IMR-90 (cell line): Measurements from ENCODE around the gene PRICKLE2. TPM values are rescaled to one million over a fixed set of nuclear protein-coding genes. Genes with fewer than 3 reads are reported as not detected.

Experiments
- ATAC-seq: fragments of 200-7000 bp; cut with Tn5 transposase; 2 replicates; pipeline ENCODE4 v1.9.1; 2020; ENCODE audit warnings: low read depth, mild to moderate bottlenecking, moderate library complexity
- BruUV-seq: library from RNA; stranded (reverse); fragments of 400-500 nt; replicated peaks from 2 replicates; lab custom pipeline; 2021; lab: Mats Ljungman, UMichigan
- CTCF ChIA-PET: fragments of 300-600 bp; formaldehyde crosslinking; extraction: SDS; loops from one replicate; lab custom pipeline; 2021; ENCODE audit warnings: antibody characterized with exemption; lab: Yijun Ruan, JAX
- POLR2A ChIA-PET: fragments of 300-600 bp; sonication (Branson Sonifier 250); formaldehyde crosslinking; loops from one replicate; lab custom pipeline; 2022; ENCODE audit warnings: antibody characterized with exemption; ENCODE audit not compliant: unreplicated experiment; lab: Charles Lee
- DNase-seq: peaks from one replicate; pipeline ENCODE4 v3.0.0; 2013
- H2AFZ ChIP-seq: replicated peaks from 2 replicates; pipeline ENCODE3; 2013; ENCODE audit warnings: low read length, mild to moderate bottlenecking; ENCODE audit not compliant: poor library complexity
- H2AK5ac ChIP-seq: 2 replicates; pipeline ENCODE4 v1.6.1; 2013; ENCODE audit warnings: low read depth, low read length, inconsistent platforms
- H2AK9ac ChIP-seq: replicated peaks from 2 replicates; pipeline ENCODE3; 2013; ENCODE audit warnings: mild to moderate bottlenecking, low read depth, low read length, moderate library complexity; ENCODE audit not compliant: poor library complexity
- H2BK120ac ChIP-seq: 2 replicates; pipeline ENCODE4 v1.6.1; 2013; ENCODE audit warnings: low read depth, low read length, inconsistent platforms
- H2BK15ac ChIP-seq: 3 replicates; pipeline ENCODE4 v1.6.1; 2013; ENCODE audit warnings: low read depth, low read length, inconsistent platforms
- H2BK20ac ChIP-seq: 2 replicates; pipeline ENCODE4 v1.6.1; 2013; ENCODE audit warnings: low read depth, mild to moderate bottlenecking, inconsistent platforms, low read length, moderate library complexity
- H2BK5ac ChIP-seq: 2 replicates; pipeline ENCODE4 v1.6.1; 2013; ENCODE audit warnings: mild to moderate bottlenecking, low read depth, low read length, inconsistent platforms; ENCODE audit not compliant: poor library complexity, severe bottlenecking
- H3K14ac ChIP-seq: replicated peaks from 2 replicates; pipeline ENCODE4 v1.6.1; 2013; ENCODE audit warnings: low read depth, low read length, inconsistent platforms
- H3K18ac ChIP-seq: 2 replicates; pipeline ENCODE4 v1.6.1; 2013; ENCODE audit warnings: low read depth, low read length, control low read depth
- H3K23ac ChIP-seq: 2 replicates; pipeline ENCODE4 v1.6.1; 2013; ENCODE audit warnings: low read depth, low read length, inconsistent platforms
- H3K27ac ChIP-seq: 2 replicates; pipeline ENCODE4 v1.5.1; 2013; ENCODE audit warnings: mild to moderate bottlenecking, control low read depth, low read length; ENCODE audit not compliant: insufficient read depth
- H3K27me3 ChIP-seq: 2 replicates; pipeline ENCODE4 v1.6.1; 2013; ENCODE audit warnings: low read length; ENCODE audit not compliant: control insufficient read depth, insufficient read depth
- H3K36me3 ChIP-seq: 2 replicates; pipeline ENCODE4 v1.6.1; 2013; ENCODE audit warnings: low read length, mixed read lengths; ENCODE audit not compliant: control insufficient read depth, insufficient read depth
- H3K4ac ChIP-seq: 2 replicates; pipeline ENCODE4 v1.6.1; 2013; ENCODE audit warnings: low read depth, low read length, inconsistent platforms
- H3K4me1 ChIP-seq: 2 replicates; pipeline ENCODE4 v1.6.1; 2013; ENCODE audit warnings: low read length, mixed read lengths; ENCODE audit not compliant: control insufficient read depth, insufficient read depth
- H3K4me2 ChIP-seq: 2 replicates; pipeline ENCODE4 v1.6.1; 2013; ENCODE audit warnings: low read depth, mild to moderate bottlenecking, control low read depth, low read length, moderate library complexity
- H3K4me3 ChIP-seq: 2 replicates; pipeline ENCODE4 v1.5.1; 2013; ENCODE audit warnings: low read depth, mild to moderate bottlenecking, control low read depth, low read length, moderate library complexity; ENCODE audit not compliant: insufficient read depth
- H3K56ac ChIP-seq: 2 replicates; pipeline ENCODE4 v1.6.1; 2013; ENCODE audit warnings: low read length, inconsistent platforms; ENCODE audit not compliant: insufficient read depth; ENCODE audit errors: extremely low read depth
- H3K79me1 ChIP-seq, 2 experiments: 2 replicates each; pipeline ENCODE4 v1.6.1; 2013; ENCODE audit warnings: low read length in 2 of 2, inconsistent platforms in 1 of 2, low read depth in 1 of 2
- H3K9ac ChIP-seq: 2 replicates; pipeline ENCODE4 v1.6.1; 2013; ENCODE audit warnings: low read depth, low read length, control low read depth
- H3K9me1 ChIP-seq: 2 replicates; pipeline ENCODE4 v1.6.1; 2013; ENCODE audit warnings: low read length, inconsistent platforms; ENCODE audit not compliant: insufficient read depth
- H3K9me3 ChIP-seq: 2 replicates; pipeline ENCODE4 v1.6.1; 2013; ENCODE audit warnings: low read length; ENCODE audit not compliant: control insufficient read depth, insufficient read depth
- H4K20me1 ChIP-seq: 2 replicates; pipeline ENCODE4 v1.6.1; 2013; ENCODE audit warnings: low read length, inconsistent platforms; ENCODE audit not compliant: insufficient read depth
- H4K5ac ChIP-seq: 2 replicates; pipeline ENCODE4 v1.6.1; 2013; ENCODE audit warnings: mild to moderate bottlenecking, low read depth, low read length, control low read depth
- H4K8ac ChIP-seq, 2 experiments: 2 replicates each; pipeline ENCODE4 v1.6.1; 2013; ENCODE audit warnings: low read depth in 2 of 2, low read length in 2 of 2, control low read depth in 1 of 2, inconsistent platforms in 1 of 2
- H4K91ac ChIP-seq: 2 replicates; pipeline ENCODE4 v1.6.1; 2013; ENCODE audit warnings: low read depth, low read length, inconsistent platforms; ENCODE audit not compliant: insufficient read depth
- BHLHE40 ChIP-seq: fragments of 150-350 bp; IDR thresholded peaks from 2 replicates; pipeline ENCODE4 v1.6.1; 2016; ENCODE audit warnings: mild to moderate bottlenecking, low read depth, low read length
- ELK1 ChIP-seq: fragments of 150-350 bp; IDR thresholded peaks from 2 replicates; pipeline ENCODE4 v1.6.1; 2016; ENCODE audit warnings: low read depth, mild to moderate bottlenecking, low read length, moderate library complexity, borderline replicate concordance
- FOS ChIP-seq: fragments of 150-350 bp; IDR thresholded peaks from 2 replicates; pipeline ENCODE4 v1.6.1; 2016; ENCODE audit warnings: low read depth, low read length
- MAFK ChIP-seq: IDR thresholded peaks from 2 replicates; pipeline ENCODE4 v1.6.1; 2012; ENCODE audit warnings: low read depth, low read length, improper control_type of control experiment
- MAZ ChIP-seq: IDR thresholded peaks from 2 replicates; pipeline ENCODE4 v1.6.1; 2012; ENCODE audit warnings: low read depth, mild to moderate bottlenecking, low read length, improper control_type of control experiment, moderate library complexity, borderline replicate concordance
- NFE2L2 ChIP-seq: fragments of 150-350 bp; IDR thresholded peaks from 2 replicates; pipeline ENCODE4 v1.6.1; 2016; ENCODE audit warnings: low read depth, mild to moderate bottlenecking, low read length
- POLR2A ChIP-seq: IDR thresholded peaks from 2 replicates; pipeline ENCODE4 v1.6.1; 2012; ENCODE audit warnings: mild to moderate bottlenecking, low read depth, low read length
- RAD21 ChIP-seq: IDR thresholded peaks from 2 replicates; pipeline ENCODE4 v1.6.1; 2012; ENCODE audit warnings: low read length, improper control_type of control experiment
- RCOR1 ChIP-seq: IDR thresholded peaks from 2 replicates; pipeline ENCODE4 v1.6.1; 2012; ENCODE audit warnings: mild to moderate bottlenecking, low read length, improper control_type of control experiment; ENCODE audit not compliant: insufficient replicate concordance
- SMC3 ChIP-seq: fragments of 150-350 bp; IDR thresholded peaks from 2 replicates; pipeline ENCODE4 v1.6.1; 2016; ENCODE audit warnings: low read depth, mild to moderate bottlenecking, antibody characterized with exemption, low read length, moderate library complexity
- WGBS, 2 experiments: methylation state at CpG; one replicate each; pipeline versions ENCODE4 v1.1.5 to v1.1.7; 2013; ENCODE audit warnings: missing lambda C conversion rate in 2 of 2; ENCODE audit not compliant: insufficient read length in 1 of 2; ENCODE audit errors: extremely low coverage in 2 of 2; 5-methylcytosine and 5-hydroxymethylcytosine counted together
- dilution Hi-C: fragments of 300-500 bp; cut with HindIII; formaldehyde crosslinking; loops from one replicate; pipeline ENCODE4 v1.14.3; 2018; ENCODE audit warnings: low sequenced_read_pairs; ENCODE audit not compliant: unreplicated experiment
- in situ Hi-C: fragments of 300-500 bp; cut with MboI; formaldehyde crosslinking; loops from 3 replicates; pipeline ENCODE4 v1.14.3; 2019; ENCODE audit warnings: low sequenced_read_pairs, inconsistent platforms, mixed read lengths
- intact Hi-C: fragments of 100-400 bp; cut with micrococcal nuclease; formaldehyde crosslinking; loops from 2 replicates; pipeline ENCODE4 v1.10.0; 2022
- polyA plus RNA-seq, 3 experiments: library from polyadenylated mRNA; depleted of rRNA; stranded (reverse); fragments of >200 nt; gene quantifications; 2 replicates each; pipeline ENCODE4 v1.2.3, GENCODE V29; 2012; ENCODE audit warnings: low replicate concordance in 1 of 3
- total RNA-seq: library from RNA; depleted of rRNA; stranded (reverse); fragments of >200 nt; gene quantifications from 2 replicates; pipeline ENCODE4 v1.2.3, GENCODE V29; 2012

The PRICKLE2 gene
- total and polyA plus RNA-seq, 2 of the 4 experiments (the other 2 are of a cell fraction) = 4.1 to 14.2 TPM

DNA sequence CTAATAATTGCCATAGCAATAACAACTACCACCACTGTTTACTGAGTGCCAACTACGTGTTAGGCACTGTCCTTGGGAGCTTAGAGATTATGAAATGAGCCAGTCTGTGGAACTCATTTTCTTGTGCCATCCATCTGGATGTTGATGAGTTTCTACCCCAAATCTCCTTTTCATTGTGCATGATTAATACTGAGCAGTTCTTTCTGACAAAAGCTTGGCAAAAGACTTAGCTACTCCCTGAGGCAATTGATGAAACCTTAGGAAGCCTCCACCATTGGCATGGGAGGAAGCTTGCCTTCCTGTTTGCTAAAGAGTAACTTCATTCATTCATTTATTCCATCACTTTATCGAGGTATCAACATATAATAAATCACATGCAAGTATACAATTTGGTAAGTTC lies 39.8 kb downstream of the PRICKLE2 start:
- WGBS, 2 experiments = 80% methylated on average over 1 of the region's 2 CpGs; no CpG with 5 or more reads in 1 of the 2 experiments
- CTCF ChIA-PET = no interaction called here
- intact Hi-C loops = loop anchor here (5.0 kb wide), 1 partner anchor 157 kb away; no protein-coding TSS in a partner anchor

More for the DNA sequence above, 39.8 kb downstream of the PRICKLE2 start:
- Histone ChIP-seq H3K4me1 (peaks cover 26% of the 10 kb centered on the region), H2AFZ (no peak overlapping the region), H3K18ac (no peak overlapping the region; the same call in 1 of the 2 replicates), H3K27ac (no peak overlapping the region), H4K20me1 (peaks cover 5% of the 10 kb centered on the region), H2BK15ac (peak overlapping the region; percentile 52; the same call in 1 of the 3 replicates), H3K9me3 (no peaks in the 10 kb centered on the region), H2BK120ac (peak overlapping the region; percentile 15; the same call in 1 of the 2 replicates), H3K23ac (peak overlapping the region; percentile 11; the same call in 1 of the 2 replicates), H3K4ac (peak overlapping the region; percentile 14; the same call in 1 of the 2 replicates), H3K36me3 (peaks cover 5% of the 10 kb centered on the region; the same call in 1 of the 2 replicates), H3K27me3 (no peaks in the 10 kb centered on the region), H2AK9ac (no peak overlapping the region), H2BK5ac (peak overlapping the region; percentile 14), H3K9me1 (peaks cover 33% of the 10 kb centered on the region), H3K56ac (no peak overlapping the region), H4K8ac (no peak overlapping the region), H3K14ac (0 out of 2 replicates have a peak overlapping the region, but pooled peaks have one; percentile 12), H3K4me3 (no peak overlapping the region), H4K5ac (no peak overlapping the region), H2BK20ac (0 out of 2 replicates have a peak overlapping the region, but pooled peaks have one; percentile 25), H3K9ac (no peak overlapping the region), H4K91ac (no peak overlapping the region), H2AK5ac (no peak overlapping the region), H3K79me1 (peaks cover 26 to 72% of the 10 kb centered on the region in 2 experiments), H3K4me2 (no peak overlapping the region)
- no peak for DNase-seq
- no TSS peak for BruUV-seq
- POLR2A ChIA-PET = no interaction called here
- in situ Hi-C loops = no loop called here
- no peak for ATAC-seq
- TF ChIP-seq ELK1 (no peak), BHLHE40 (no peak), POLR2A (no peak), SMC3 (no peak), NFE2L2 (no peak), FOS (no peak), MAZ (no peak), RCOR1 (no peak), RAD21 (no peak), MAFK (no peak)
- dilution Hi-C loops = no loop called here
